Sigmoid colon (tissue), 7 donors: ENCODE results near the gene ST8SIA1. TPM values are rescaled to one million over a fixed set of nuclear protein-coding genes. Genes with fewer than 3 reads are reported as not detected.
A peak's percentile ranks its signal among the peaks of the same experiment; 100 is the strongest.

Experiments used
- DNase-seq: peaks from one replicate; pipeline ENCODE4 v3.0.0-alpha.2; 2019
- H3K27ac ChIP-seq, 4 donors: fragments of 200-600 bp; sonication (generic); one replicate each; pipeline ENCODE4 v1.5.1; 2016 to 2019; ENCODE audit warnings: mild to moderate bottlenecking in 1 of 4
- H3K27me3 ChIP-seq, 3 donors: fragments of 200-600 bp; sonication (generic); one replicate each; pipeline ENCODE4 v1.5.1; 2019; ENCODE audit warnings: mild to moderate bottlenecking in 1 of 3
- H3K36me3 ChIP-seq, 4 donors: fragments of 200-600 bp; sonication (generic); one replicate each; pipeline ENCODE4 v1.5.1; 2016 to 2019
- H3K4me1 ChIP-seq, 4 donors: fragments of 200-600 bp; sonication (generic); one replicate each; pipeline ENCODE4 v1.5.1; 2017 to 2019
- H3K4me3 ChIP-seq, 4 donors: fragments of 200-600 bp; sonication (generic); one replicate each; pipeline ENCODE4 v1.5.1; 2017 to 2019; ENCODE audit warnings: mild to moderate bottlenecking in 2 of 4, moderate library complexity in 1 of 4
- H3K9me3 ChIP-seq, 4 donors: fragments of 200-600 bp in 3 of 4; sonication (generic) in 3 of 4; one replicate each; pipeline versions ENCODE4 v1.5.1 to v1.6.1; 2013 to 2019
- EP300 ChIP-seq, 4 donors: sonication (generic); formaldehyde crosslinking; IDR thresholded peaks; one replicate each; pipeline ENCODE4 v1.6.1; 2017; ENCODE audit warnings: antibody characterized with exemption in 4 of 4
- POLR2A ChIP-seq, 2 donors: fragments of 450-650 bp; IDR thresholded peaks; one replicate each; pipeline ENCODE4 v1.6.1; 2016; ENCODE audit warnings: antibody characterized with exemption in 2 of 2, mild to moderate bottlenecking in 2 of 2, moderate library complexity in 2 of 2
- POLR2AphosphoS5 ChIP-seq, 4 donors: sonication (generic); formaldehyde crosslinking; IDR thresholded peaks; one replicate each; pipeline ENCODE4 v1.6.1; 2017; ENCODE audit warnings: antibody characterized with exemption in 4 of 4
- WGBS, 2 donors: extraction: QIAGEN DNeasy Blood & Tissue Kit; methylation state at CpG; one replicate each; pipeline ENCODE4 v1.1.7; 2013; 5-methylcytosine and 5-hydroxymethylcytosine counted together
- intact Hi-C: fragments of 100-400 bp; cut with DNase I; formaldehyde crosslinking; loops from one replicate; pipeline ENCODE4 v1.15.1; 2023
- polyA plus RNA-seq, 3 donors: library from polyadenylated mRNA; stranded (reverse); fragments of 200-250 nt; gene quantifications; one replicate each; pipeline ENCODE4 v1.2.3, GENCODE V29; 2013
- total RNA-seq, 4 donors: library from RNA; depleted of rRNA; stranded (reverse); fragments of >200 nt; gene quantifications; one replicate each; pipeline ENCODE4 v1.1.0, GENCODE V29; 2016
- TF ChIP-seq, protein P1 (sequence below), 4 experiments: fragments of 450-650 bp in 3 of 4; fragments of 200-600 bp in 1 of 4; IDR thresholded peaks; one replicate each; pipeline ENCODE4 v1.5.1; 2016 to 2019; ENCODE audit warnings: antibody characterized with exemption in 4 of 4, mild to moderate bottlenecking in 3 of 4, moderate library complexity in 2 of 4
- donor health status: healthy with polysubstance abuse.
- donor health status: Bipolar disorder and iron deficiency.
- donor health status: healthy.

Gene ST8SIA1
- total and polyA plus RNA-seq, 7 donors: 1.2 to 57.3 (median 17.4) TPM

DNA sequence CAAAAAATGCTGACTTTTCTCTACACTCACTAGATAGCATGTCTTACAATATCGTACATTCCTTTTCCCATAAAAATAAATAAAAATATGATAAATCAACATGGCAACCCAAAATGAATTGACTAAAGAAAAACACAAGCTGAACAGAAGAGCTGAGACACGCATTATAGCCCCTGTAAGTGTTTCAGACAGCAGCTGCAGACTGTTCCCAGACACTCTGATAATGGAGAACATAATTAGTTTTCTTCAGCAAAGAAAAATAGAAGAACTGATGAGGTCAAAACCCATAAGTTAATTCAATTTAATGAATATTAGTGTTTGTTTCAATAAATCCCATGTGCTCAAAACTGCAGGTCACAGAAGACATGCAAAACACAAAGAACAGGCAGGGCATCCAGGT lies 23.8 kb downstream of the ST8SIA1 start:
- TF ChIP-seq, protein P1, sequence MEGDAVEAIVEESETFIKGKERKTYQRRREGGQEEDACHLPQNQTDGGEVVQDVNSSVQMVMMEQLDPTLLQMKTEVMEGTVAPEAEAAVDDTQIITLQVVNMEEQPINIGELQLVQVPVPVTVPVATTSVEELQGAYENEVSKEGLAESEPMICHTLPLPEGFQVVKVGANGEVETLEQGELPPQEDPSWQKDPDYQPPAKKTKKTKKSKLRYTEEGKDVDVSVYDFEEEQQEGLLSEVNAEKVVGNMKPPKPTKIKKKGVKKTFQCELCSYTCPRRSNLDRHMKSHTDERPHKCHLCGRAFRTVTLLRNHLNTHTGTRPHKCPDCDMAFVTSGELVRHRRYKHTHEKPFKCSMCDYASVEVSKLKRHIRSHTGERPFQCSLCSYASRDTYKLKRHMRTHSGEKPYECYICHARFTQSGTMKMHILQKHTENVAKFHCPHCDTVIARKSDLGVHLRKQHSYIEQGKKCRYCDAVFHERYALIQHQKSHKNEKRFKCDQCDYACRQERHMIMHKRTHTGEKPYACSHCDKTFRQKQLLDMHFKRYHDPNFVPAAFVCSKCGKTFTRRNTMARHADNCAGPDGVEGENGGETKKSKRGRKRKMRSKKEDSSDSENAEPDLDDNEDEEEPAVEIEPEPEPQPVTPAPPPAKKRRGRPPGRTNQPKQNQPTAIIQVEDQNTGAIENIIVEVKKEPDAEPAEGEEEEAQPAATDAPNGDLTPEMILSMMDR (IDR thresholded peaks at IDR 0.05): no peak
- TF ChIP-seq EP300 (IDR thresholded peaks at IDR 0.05) (no peak), POLR2A (IDR thresholded peaks at IDR 0.05) (no peak), POLR2AphosphoS5 (IDR thresholded peaks at IDR 0.05) (no peak)
- Histone ChIP-seq H3K9me3 (no peaks in the 10 kb centered on the region), H3K27ac (no peak overlapping the region), H3K36me3 (no peaks in the 10 kb centered on the region), H3K4me3 (no peak overlapping the region), H3K27me3 (no peaks in the 10 kb centered on the region), H3K4me1 (peaks cover 0 to 15% (median 12%) of the 10 kb centered on the region in 4 donors)
- no peak for DNase-seq
- intact Hi-C loops: no loop called here
- WGBS, 2 donors: 83 to 92% methylated on average over 2 of the region's 2 CpGs

GRCh38 chr12:22310275-22310674 lies 24.2 kb downstream of the ST8SIA1 start:
- no peaks in the 10 kb centered on the region for H3K27me3 ChIP-seq
- H3K4me1 ChIP-seq: peaks cover 0 to 15% (median 12%) of the 10 kb centered on the region in 4 donors
- no peak overlapping the region for H3K27ac ChIP-seq
- no peak overlapping the region for H3K4me3 ChIP-seq
- WGBS, 2 donors: 85 to 94% methylated on average over 2 of the region's 2 CpGs
- H3K36me3 ChIP-seq: no peaks in the 10 kb centered on the region
- TF ChIP-seq POLR2A (IDR thresholded peaks at IDR 0.05): no peak
- intact Hi-C loops: no loop called here
- no peaks in the 10 kb centered on the region for H3K9me3 ChIP-seq
- no peak for DNase-seq

GRCh38 chr12:22307811-22308210 lies 26.7 kb downstream of the ST8SIA1 start:
- H3K4me3 ChIP-seq: no peak overlapping the region
- H3K36me3 ChIP-seq: no peaks in the 10 kb centered on the region
- no peak for DNase-seq
- H3K4me1 ChIP-seq: peaks cover 0 to 30% (median 25%) of the 10 kb centered on the region in 4 donors
- H3K27me3 ChIP-seq: no peaks in the 10 kb centered on the region
- 89 to 94% methylated on average over 2 of the region's 2 CpGs for whole genome bisulfite sequencing, 2 donors
- TF ChIP-seq POLR2A (IDR thresholded peaks at IDR 0.05) (no peak), POLR2AphosphoS5 (IDR thresholded peaks at IDR 0.05) (no peak)
- H3K27ac ChIP-seq: no peak overlapping the region
- no peaks in the 10 kb centered on the region for H3K9me3 ChIP-seq
- intact Hi-C loops: no loop called here

- no peak for TF ChIP-seq POLR2A (IDR thresholded peaks at IDR 0.05)
- TF ChIP-seq EP300 (IDR thresholded peaks at IDR 0.05): no peak
- TF ChIP-seq, protein P1 (IDR thresholded peaks at IDR 0.05): no peak
- H3K27ac ChIP-seq: no peak overlapping the region
- intact Hi-C loops: no loop called here
- H3K4me1 ChIP-seq: peaks cover 0 to 28% (median 25%) of the 10 kb centered on the region in 4 donors
- H3K27me3 ChIP-seq: no peaks in the 10 kb centered on the region
- H3K4me3 ChIP-seq: no peak overlapping the region
- H3K9me3 ChIP-seq: no peaks in the 10 kb centered on the region
- DNase-seq: no peak
- H3K36me3 ChIP-seq: no peaks in the 10 kb centered on the region
These were observed 28.2 kb downstream of the ST8SIA1 start for GRCh38 chr12:22306311-22306710.

- intact Hi-C loops: no loop called here
- 75 to 77% methylated on average over 1 of the region's 1 CpG for WGBS, 2 donors
- Histone ChIP-seq H3K4me3 (no peak overlapping the region), H3K27me3 (no peaks in the 10 kb centered on the region), H3K9me3 (no peaks in the 10 kb centered on the region), H3K4me1 (peaks cover 0 to 45% (median 25%) of the 10 kb centered on the region in 4 donors), H3K27ac (peak overlapping the region in 3 of 4 donors; percentile 55 to 63 (median 59)), H3K36me3 (no peaks in the 10 kb centered on the region)
- TF ChIP-seq POLR2A (IDR thresholded peaks at IDR 0.05) (no peak), POLR2AphosphoS5 (IDR thresholded peaks at IDR 0.05) (no peak), EP300 (IDR thresholded peaks at IDR 0.05) (no peak)
- TF ChIP-seq, protein P1 (IDR thresholded peaks at IDR 0.05): no peak
- no peak for DNase-seq
These were observed 30.2 kb downstream of the ST8SIA1 start for GRCh38 chr12:22304341-22304740.

DNA sequence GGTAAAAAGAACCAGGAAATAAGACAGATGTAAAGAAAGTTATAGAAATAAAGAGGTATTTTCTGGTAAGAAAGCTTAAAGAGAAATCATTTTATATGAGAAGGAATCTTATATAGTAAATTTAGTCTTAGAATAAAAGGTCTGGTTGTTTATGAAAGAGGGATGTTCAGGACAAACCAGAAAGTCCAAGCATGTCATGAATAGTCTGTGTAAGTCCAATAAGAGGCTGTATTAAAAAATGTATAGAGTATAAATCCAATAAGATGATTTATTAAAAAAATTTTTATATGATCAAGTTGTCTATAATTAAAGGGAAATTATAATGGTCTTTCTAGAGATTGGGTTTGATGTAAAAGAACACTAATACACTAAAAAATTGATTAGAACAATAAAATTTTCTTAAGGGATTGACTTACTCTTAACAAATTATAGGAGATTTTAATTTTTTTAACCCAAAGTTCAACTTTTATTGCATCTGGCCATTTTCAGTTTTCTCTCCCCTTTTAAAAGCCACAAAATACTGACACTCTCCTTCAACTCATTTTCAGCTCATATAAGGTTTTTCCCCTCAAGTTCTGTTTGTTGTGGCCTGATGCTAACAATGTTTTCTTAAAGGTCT lies 35.1 kb downstream of the ST8SIA1 start:
- H3K27ac ChIP-seq: peak overlapping the region in 3 of 4 donors; percentile 45 to 62 (median 61)
- TF ChIP-seq POLR2A (IDR thresholded peaks at IDR 0.05) (no peak), EP300 (IDR thresholded peaks at IDR 0.05) (no peak), POLR2AphosphoS5 (IDR thresholded peaks at IDR 0.05) (no peak)
- TF ChIP-seq, protein P1 (IDR thresholded peaks at IDR 0.05): no peak

More for the DNA sequence above, 35.1 kb downstream of the ST8SIA1 start:
- no peaks in the 10 kb centered on the region for H3K27me3 ChIP-seq
- no peaks in the 10 kb centered on the region for H3K36me3 ChIP-seq
- no peaks in the 10 kb centered on the region for H3K9me3 ChIP-seq
- no peak for DNase-seq
- no peak overlapping the region for H3K4me3 ChIP-seq
- intact Hi-C loops: no loop called here
- H3K4me1 ChIP-seq: peaks cover 0 to 48% (median 35%) of the 10 kb centered on the region in 4 donors
